Measurements from ENCODE around the gene FRMD4A.

DNA sequence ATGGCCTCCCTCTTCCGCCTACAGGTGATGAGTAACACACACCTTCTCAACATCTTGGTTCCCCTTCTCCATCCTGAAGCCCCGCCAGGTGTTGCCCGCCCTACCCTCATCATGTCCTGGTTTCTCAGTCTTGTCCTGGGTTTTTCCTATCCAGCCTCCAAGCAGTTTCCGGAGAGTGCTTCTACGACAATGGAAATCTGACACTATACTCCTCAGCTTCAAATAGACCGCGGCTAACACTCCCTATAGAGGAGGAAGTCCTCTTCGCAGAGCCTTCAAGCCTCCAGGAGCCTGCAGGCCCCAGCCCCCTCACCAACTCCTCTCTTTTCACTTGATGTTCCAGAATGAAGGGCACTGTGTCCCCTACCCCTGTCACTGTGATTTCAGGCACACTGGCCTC is 596.6 kb downstream of the FRMD4A start:
- TF ChIP-seq TAF1 (IDR thresholded peaks at IDR 0.05; ENCODE audit: borderline replicate concordance, low read depth, low read length) = no peak
- no peak for TF ChIP-seq POLR2A (IDR thresholded peaks at IDR 0.05; ENCODE audit: low read depth, low read length)
- TF ChIP-seq POLR2AphosphoS5 (IDR thresholded peaks at IDR 0.05; ENCODE audit: low read depth, low read length) = no peak

Measured in GM12892 (cell line).